ENCODE data around the gene CSDE1.
"Not testable (repeated sequence)": the region's sequence is repeated elsewhere in the genome, so short reads cannot be mapped to it uniquely, and the experiment has no call there.

Gene CSDE1

GRCh38 chr1:114757455-114758255 lies at the start of gene CSDE1:
TSS of gene CSDE1 (minus strand) at chr1:114757984. CDS start at chr1:114739890, 18,094 bp downstream.
- DNase-seq: peak; percentile 98

DNA sequence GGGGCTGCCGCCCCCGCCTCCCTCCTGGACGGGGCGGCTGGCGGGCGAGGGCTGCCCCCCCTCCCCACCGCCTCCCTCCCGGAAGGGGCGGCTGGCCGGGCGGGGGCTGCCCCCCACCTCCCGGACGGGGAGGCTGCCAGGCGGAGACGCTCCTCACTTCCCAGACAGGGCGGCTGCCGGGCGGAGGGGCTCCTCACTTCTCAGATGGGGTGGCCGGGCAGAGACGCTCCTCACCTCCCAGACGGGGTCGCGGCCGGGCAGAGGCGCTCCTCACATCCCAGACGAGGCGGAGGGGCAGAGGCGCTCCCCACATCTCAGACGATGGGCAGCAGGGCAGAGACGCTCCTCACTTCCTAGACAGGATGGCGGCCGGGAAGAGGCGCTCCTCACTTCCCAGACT lies 46.7 kb upstream of the CSDE1 start:
- DNase-seq: not testable (repeated sequence)

- no peak for DNase-seq
Observed at GRCh38 chr1:114803001-114803400, 45.2 kb upstream of the CSDE1 start.

- no peak for DNase-seq
Observed at GRCh38 chr1:114794038-114794437, 36.3 kb upstream of the CSDE1 start.

- DNase-seq: not testable (repeated sequence)
Observed at GRCh38 chr1:114790581-114790980, 32.8 kb upstream of the CSDE1 start.

DNA sequence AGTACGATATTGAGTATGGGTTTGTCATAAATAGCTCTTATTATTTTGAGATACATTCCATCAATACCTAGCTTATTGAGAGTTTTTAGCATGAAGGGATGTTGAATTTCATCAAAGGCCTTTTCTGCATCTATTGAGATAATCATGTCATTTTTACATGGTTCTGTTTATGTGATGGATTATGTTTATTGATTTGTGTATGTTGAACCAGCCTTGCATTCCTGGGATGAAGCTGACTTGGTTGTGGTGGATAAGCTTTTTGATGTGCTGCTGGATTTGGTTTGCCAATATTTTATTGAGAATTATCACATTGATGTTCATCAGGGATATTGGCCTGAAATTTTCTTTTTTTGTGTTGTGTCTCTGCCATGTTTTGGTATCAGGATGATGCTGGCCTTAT lies 28.7 kb upstream of the CSDE1 start:
- DNase-seq: not testable (repeated sequence)

DNA sequence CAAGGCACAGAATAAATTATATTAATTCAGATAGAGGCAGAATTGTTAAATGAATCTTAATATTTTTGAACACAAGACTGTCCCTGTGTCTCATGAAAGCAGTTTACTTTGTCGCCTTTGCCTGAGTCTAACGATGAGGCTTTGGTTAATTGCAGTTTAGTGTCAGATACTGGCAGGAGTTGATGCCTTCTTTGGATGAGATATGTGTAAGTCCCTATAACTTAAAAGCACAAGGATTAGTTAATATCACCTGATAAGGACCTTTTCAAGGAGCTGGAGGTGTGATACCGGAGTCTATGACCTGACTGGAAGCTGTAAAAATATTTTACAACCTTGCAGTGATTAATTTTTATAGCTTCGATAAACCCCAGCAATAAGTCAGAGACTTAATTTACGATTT lies 24.7 kb upstream of the CSDE1 start:
- DNase-seq: no peak

DNA sequence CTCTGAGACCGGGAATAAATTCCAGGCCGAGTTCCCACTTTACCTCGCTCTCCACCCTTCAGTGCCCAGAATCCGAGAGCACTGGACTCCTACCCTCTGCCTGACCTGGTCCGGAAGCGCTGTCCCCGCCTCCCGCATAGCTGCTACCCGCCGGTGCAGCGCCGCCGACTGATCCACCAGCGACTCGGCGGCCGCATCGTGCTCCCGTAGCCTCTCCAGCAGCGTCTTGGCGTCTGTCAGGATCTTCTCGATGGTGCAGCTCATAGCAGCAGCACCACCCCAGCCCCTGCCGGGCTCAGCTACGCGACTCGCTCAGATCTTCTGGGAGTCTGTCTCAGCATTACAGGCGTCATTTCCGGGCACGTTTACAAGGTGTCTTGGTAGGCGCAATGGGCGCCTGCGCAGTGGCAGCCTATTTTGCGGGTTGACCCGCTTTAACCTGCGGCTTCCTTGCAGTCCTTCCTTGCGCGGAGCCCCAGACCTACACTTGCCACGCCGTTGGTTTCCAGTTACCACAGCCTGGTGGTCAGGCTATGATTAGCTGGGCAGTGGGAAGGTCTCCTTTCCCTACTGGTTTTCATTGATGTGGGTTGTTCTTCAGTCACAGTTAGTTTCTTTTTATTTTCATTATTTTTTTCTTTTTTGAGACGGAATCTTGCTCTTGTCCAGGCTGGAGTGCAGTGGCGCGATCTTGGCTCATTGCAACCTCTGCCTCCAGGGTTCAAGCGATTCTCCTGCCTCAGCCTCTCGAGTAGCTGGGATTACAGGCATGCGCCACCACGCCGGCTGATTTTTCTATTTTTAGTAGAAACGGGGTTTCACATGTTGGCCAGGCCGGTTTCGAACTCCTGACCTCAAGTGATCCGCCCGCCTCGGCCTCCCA lies 22.8 kb upstream of the CSDE1 start, which contains the start of gene SIKE1:
TSS of gene SIKE1 (minus strand) at position 342 of the 883 bp plus-strand sequence. CDS start at position 264, 78 bp downstream.
- peak; percentile 94 for DNase-seq

- no peak for DNase-seq
Observed at GRCh38 chr1:114779722-114780121, 21.9 kb upstream of the CSDE1 start.

DNA sequence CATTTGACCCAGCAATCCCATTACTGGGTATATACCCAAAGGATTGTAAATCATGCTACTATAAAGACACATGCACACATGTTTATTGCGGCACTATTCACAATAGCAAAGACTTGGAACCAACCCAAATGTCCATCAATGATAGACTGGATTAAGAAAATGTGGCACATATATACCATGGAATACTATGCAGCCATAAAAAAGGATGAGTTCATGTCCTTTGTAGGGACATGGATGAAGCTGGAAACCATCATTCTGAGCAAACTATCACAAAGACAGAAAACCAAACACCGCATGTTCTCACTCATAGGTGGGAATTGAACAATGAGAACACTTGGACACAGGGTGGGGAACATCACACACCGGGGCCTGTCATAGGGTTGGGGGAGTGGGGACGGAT lies 18.9 kb upstream of the CSDE1 start:
- not testable (repeated sequence) for DNase-seq

GRCh38 chr1:114771992-114772391 lies 14.2 kb upstream of the CSDE1 start:
- DNase-seq: no peak

GRCh38 chr1:114770989-114771388 lies 13.2 kb upstream of the CSDE1 start:
- no peak for DNase-seq

- no peak for DNase-seq
Observed at GRCh38 chr1:114764689-114765088, 6.9 kb upstream of the CSDE1 start.

GRCh38 chr1:114758256-114758832 lies 560 bp upstream of the CSDE1 start:
- DNase-seq: no peak

DNA sequence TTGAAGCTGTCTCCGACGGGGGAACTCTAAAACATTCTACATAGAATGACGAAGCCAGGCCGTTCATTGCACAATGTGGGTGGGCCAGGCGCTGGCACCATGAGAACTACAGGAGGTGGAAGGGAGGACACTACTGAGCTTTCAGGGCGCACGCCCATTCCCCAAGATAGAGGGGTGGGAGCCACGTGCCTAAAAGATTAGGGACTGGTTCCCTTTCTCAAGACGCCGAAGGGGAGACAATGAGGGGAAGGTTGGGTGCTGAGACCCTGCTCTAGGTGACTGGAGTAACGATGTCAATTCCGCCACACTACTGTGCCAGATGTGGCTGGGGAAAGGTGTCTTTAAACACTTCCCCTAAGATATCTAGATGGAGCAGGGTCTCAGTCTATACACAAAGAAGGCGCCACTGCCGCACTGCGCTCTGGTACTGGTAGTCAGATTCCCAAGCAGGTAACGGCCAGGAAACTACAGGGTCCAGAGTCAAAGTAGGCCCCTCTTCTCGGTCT lies 782 bp downstream of the CSDE1 start:
- no peak for DNase-seq

DNA sequence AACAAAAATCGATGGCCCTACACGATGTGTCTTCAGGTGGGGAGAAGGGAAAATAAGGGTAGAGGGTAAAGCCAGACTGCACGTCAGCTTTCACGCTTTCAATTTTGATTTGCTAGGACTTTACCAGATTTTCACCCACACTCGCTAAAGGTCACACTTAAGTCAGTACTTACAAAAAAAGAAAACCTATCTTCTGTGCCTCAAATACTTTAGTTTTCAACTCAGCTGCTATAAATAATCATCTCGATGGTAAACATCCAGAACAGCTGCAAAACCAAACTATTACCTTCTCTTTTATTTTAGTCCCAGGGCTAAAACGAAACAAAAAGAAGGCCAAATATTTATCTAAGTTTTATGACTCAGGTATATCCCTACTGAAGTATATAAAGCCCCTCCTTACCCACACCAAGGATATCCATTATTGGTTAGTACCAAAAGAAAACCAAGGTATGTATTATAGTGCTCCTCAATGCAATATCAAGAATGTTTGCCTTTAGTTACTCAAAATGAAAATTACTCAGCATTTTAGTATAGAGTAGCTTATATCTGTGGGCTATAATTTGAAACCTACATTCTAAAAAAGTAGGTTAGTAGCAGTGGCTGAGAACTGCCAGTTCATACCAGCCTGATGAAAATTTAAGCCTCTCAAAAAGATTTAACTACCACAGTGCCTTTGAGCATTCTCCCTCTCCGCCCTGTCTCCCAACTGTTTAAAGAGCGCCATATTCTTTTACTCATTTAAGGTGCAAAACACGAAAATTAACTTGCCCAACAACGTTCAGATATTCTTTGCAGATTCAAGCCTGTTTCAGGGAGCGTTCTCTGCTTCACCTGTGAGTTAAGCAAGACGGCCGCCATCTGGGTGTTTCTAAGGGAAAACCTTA lies 1.5 kb downstream of the CSDE1 start:
- DNase-seq: no peak

DNA sequence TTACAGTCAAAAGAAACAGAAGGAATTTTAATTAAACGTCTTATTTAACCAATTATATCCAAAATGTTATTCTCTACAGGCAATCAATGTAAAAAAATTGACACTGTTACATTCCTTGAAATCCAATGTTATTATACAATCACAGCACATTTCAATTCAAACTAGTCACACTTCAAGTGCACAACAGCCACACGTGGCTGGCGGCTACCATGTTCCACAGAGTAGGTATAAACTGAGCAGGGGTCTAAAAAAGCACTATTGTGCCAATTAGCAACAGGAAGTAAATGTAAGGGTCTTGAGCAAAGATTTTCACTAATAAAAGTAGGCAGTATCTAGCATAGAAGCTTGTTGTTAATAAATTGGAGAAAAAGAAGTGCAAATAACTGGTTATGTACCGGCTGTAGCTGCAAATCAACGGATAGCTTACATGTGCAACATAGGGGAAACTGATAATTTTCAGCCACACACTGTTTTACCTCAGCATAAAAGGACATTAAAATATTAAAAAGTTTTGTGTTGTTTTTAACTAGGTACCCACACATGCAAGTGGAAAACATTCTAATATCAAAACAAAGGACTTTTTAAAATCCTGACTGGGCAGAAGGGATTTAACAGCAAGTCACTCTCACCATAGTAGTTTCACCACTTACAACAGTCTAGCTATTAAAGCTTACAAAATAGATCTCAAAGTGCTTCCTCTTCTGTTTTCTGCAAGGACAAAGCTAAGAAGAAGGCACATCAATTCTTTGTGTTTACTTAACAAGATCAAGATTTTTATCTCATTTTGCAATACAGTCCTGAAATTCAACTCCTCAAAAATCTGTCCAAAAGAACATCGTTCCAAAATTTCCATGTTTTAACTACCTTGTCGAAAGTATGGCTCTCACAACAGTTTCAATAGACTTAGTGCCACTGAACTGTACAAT lies 2.5 kb downstream of the CSDE1 start:
- DNase-seq: no peak

DNA sequence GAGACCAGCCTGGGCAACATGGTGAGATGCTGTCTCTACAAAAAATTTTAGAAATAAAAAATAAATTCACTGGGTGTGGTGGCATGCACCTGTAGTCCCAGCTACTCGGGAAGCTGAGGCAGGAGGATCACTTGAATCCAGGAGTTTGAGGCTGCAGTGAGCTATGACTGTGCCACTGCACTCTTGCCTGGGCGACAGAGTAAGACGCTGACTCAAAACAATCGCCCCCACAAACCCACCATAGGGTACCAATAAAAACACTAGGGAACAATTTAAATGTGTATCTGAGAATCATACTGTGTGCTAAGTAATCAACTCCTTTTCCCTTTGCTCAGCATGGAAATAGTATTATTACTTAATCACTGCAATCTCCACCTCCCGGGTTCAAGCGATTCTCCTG lies 4.1 kb downstream of the CSDE1 start:
- DNase-seq: not testable (repeated sequence)

DNA sequence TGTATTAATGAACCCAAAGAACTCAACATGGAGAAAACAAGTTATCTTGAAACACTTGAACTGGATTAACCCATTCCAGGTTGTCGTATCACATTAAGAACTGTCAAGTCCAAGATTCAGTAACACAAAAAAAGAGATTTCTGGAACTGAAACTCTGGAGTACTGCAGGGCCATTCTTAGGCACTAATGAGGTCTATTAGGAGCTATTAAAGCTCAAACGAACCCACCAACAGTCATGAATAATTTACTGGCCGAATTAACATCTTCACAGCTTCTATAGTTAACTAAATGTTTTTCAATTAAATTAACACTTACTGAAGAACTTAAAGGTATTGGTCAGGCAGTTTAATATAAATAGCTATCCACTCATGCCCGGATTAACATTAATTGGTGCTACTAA lies 4.6 kb downstream of the CSDE1 start:
- DNase-seq: no peak

GRCh38 chr1:114750780-114751179 lies 7.0 kb downstream of the CSDE1 start:
- peak; percentile 9 for DNase-seq

- no peak for DNase-seq
Observed at GRCh38 chr1:114749835-114750234, 7.9 kb downstream of the CSDE1 start.
